GM20431 (cell line): ENCODE results near the gene ACTR5.
"Not testable (repeated sequence)": the region's sequence is repeated elsewhere in the genome, so short reads cannot be mapped to it uniquely, and the experiment has no call there.

Source experiments
- in situ Hi-C: fragments of 300-500 bp; cut with MseI, MboI; formaldehyde crosslinking; loops from one replicate; pipeline ENCODE4 v1.15.0; 2020; ENCODE audit warnings: low sequenced_read_pairs; ENCODE audit not compliant: unreplicated experiment

Gene ACTR5

GRCh38 chr20:38762174-38762573 is 13.9 kb downstream of the ACTR5 start:
- in situ Hi-C loops, result loop anchor here (10.0 kb wide), 1 partner anchor 143 kb away; no protein-coding TSS in a partner anchor

- in situ Hi-C loops, result loop anchor here (10.0 kb wide), 1 partner anchor 141 kb away; no protein-coding TSS in a partner anchor
Observed at GRCh38 chr20:38763616-38764015, 15.4 kb downstream of the ACTR5 start.

DNA sequence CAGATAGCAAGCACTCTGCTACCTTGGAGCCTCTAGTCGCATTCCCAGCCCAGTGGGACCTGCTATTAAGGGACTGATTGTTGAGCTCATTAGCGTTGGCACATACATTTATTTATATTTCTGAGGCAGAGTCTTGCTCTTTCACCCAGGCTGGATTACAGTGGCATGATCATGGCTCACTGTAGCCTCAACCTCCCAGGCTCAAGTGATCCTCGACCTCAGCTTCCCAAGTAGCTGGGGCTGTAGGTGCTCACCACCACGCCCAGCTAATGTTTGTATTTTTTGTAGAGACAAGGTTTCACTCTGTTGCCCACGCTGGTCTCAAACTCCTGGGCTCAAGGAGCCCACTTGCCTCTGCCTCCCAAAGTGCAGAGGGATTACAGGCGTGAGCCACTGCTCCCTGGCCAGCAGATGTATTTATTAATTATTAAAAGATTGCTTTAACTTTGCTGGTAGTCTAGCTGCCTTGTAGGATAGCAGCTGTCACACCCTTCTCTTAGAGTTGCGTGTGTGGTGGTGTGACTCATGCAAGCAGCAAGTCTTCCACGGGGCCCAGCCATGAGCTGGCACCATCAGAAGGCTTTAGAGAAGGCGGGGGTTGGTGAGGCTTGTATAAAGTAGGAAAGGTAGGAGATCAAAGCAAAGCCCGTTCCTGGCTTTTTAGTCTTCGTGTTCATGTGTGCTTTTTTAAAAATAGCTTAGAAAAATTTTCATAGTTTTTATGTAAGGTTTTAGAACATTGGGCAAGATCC is 16.5 kb downstream of the ACTR5 start:
- in situ Hi-C loops, result loop anchor here (10.0 kb wide), 1 partner anchor 140 kb away; no protein-coding TSS in a partner anchor

GRCh38 chr20:38766071-38766470 is 17.8 kb downstream of the ACTR5 start:
- in situ Hi-C loops, result loop anchor here (10.0 kb wide), 1 partner anchor 139 kb away; no protein-coding TSS in a partner anchor

- in situ Hi-C loops, result loop anchor here (10.0 kb wide), 1 partner anchor 135 kb away; no protein-coding TSS in a partner anchor
Observed at GRCh38 chr20:38769376-38770295, 21.4 kb downstream of the ACTR5 start.

- in situ Hi-C loops, result no loop called here
Observed at GRCh38 chr20:38770546-38770945, 22.3 kb downstream of the ACTR5 start.

- in situ Hi-C loops, result no loop called here
Observed at GRCh38 chr20:38770970-38771369, 22.7 kb downstream of the ACTR5 start.

GRCh38 chr20:38771621-38772020 is 23.4 kb downstream of the ACTR5 start:
- in situ Hi-C loops, result no loop called here

GRCh38 chr20:38774167-38774566 is 25.9 kb downstream of the ACTR5 start:
- in situ Hi-C loops, result no loop called here

DNA sequence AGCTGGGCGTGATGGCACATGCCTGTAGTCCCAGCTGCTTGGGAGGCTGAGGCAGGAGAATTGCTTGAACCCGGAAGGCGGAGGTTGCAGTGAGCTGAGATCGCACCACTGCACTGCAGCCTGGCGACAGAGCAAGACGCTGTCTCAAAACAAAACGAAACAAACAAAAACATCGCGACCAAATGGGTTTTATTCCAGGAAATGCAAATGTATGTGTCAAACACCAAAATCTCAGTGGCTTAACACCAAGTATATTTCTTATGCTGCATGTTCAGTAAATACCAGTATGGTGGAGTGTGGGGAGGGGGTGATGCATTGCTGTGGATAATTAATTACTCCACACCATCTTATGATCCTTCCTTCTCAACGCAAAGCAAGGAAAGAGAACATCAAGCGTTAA is 28.1 kb downstream of the ACTR5 start:
- in situ Hi-C loops, result no loop called here

GRCh38 chr20:38779247-38780097 is 31.2 kb downstream of the ACTR5 start:
- in situ Hi-C loops, result no loop called here

- in situ Hi-C loops, result no loop called here
Observed at GRCh38 chr20:38782275-38782674, 34.0 kb downstream of the ACTR5 start.

- in situ Hi-C loops, result no loop called here
Observed at GRCh38 chr20:38787870-38788269, 39.6 kb downstream of the ACTR5 start.

DNA sequence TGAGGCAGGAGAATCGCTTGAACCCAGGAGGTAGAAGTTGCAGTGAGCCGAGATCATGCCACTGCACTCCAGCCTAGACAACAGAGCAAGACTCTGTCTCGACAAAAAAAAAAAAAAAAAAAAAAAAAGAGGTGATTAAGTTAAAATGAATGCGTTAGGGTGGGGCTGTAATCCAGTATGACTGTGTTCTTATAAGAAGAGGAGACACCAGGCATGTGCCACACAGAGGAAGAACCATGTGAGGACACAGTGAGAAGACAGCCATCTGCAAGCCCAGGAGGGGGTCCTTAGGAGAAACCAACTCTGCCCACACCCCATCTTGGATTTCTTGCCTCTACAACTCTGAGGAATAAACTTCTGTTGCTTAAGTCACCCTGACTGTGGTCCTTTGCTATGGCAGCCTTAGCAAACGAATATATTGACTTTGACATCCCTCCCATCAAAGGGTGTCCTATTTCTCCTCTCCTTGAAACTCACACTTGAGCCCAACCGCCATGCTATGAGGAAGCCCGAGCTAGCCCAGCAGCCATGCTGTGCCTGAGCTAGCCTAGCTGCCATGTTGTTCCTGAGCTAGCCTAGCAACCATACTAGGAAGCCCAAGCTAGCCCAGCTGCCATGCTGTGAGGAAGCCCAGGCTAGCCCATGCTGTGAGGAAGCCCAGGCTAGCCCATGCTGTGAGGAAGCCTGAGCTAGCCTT is 41.4 kb downstream of the ACTR5 start:
- in situ Hi-C loops, result no loop called here

GRCh38 chr20:38790200-38791053 is 42.2 kb downstream of the ACTR5 start:
- in situ Hi-C loops, result no loop called here

DNA sequence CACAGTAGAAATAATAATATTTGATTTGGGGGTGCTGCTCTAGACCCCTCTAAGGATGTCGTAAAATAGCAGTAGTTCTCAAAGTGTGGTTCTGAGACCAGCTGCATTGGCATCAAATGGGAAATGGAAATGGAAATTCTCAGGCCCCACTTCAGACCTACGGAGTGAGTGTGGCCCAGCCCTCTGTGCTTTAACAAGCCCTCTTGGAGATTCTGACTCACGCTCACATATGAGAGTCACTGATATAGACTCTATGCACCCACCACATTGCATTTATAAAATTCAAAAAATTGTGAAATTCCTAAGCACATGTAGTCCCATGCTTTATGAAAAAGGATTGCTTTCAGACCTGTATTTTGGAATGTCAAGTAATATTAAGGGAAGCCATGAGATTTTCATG is 43.0 kb downstream of the ACTR5 start:
- in situ Hi-C loops, result no loop called here

DNA sequence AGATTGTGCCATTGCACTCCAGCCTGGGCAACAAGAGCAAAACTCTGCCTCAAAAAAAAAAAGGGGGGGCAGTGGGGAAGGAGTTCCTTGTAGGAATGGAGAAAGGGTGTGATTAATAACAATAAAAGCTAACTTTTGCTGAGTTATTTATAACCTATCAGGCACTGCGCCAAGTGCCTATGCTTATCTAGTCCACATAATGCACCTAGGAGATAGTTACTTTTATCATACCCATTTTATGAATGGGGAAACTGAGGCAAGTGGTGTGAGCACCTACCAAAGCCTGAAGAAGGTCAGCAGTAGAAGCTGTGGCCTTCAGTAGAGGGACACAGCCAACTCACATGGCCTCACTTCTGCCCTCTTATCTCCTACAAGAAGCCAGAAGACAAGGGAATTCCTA is 43.7 kb downstream of the ACTR5 start:
- in situ Hi-C loops, result no loop called here

DNA sequence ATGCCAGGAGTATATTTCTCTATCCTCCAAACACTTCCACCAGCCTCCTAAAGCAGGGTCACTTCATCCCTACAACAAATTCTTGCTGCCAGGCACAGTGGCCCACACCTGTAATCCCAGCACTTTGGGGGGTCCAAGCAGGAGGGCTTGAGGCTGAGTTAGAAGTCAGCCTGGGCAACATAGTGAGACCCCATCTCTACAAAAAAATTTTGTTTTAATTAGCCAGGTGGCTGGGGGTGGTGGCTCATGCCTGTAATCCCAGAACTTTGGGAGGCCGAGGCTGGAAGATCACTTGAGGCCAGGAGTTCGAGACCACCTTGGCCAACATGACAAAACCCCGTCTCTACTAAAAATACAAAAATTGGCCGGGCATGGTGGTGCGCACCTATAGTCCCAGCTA is 45.8 kb downstream of the ACTR5 start:
- in situ Hi-C loops, result not testable (repeated sequence)

GRCh38 chr20:38798266-38798665 is 50.0 kb downstream of the ACTR5 start:
- in situ Hi-C loops, result no loop called here
